K562 (cell line): Measurements from ENCODE around the gene CCDC136. TPM values are rescaled to one million over a fixed set of nuclear protein-coding genes. Genes with fewer than 3 reads are reported as not detected.
A peak's percentile ranks its signal among the peaks of the same experiment; 100 is the strongest.

ENCODE experiments used
- BCOR ChIP-seq: fragments of 450-650 bp; IDR thresholded peaks from 2 replicates; pipeline ENCODE4 v1.6.1; 2016
- HNRNPUL1 ChIP-seq: fragments of 200-400 bp; formaldehyde crosslinking; IDR thresholded peaks from 2 replicates; pipeline ENCODE4 v1.6.1; 2017; ENCODE audit warnings: low read length
- MBD2 ChIP-seq: sonication (generic); IDR thresholded peaks from 2 replicates; pipeline ENCODE4 v1.6.1; 2016; ENCODE audit warnings: low read depth, borderline replicate concordance
- MCM7 ChIP-seq, 2 experiments: fragments of 450-650 bp; IDR thresholded peaks; 2 replicates each; pipeline ENCODE4 v1.6.1; 2016 to 2018
- PHB2 ChIP-seq: fragments of 450-650 bp; IDR thresholded peaks from 2 replicates; pipeline ENCODE4 v1.6.1; 2017; ENCODE audit warnings: low read depth
- POLR2H ChIP-seq: IDR thresholded peaks from 2 replicates; pipeline ENCODE4 v1.6.1; 2016; ENCODE audit warnings: missing genetic modification characterization, low read depth, mild to moderate bottlenecking, control low read depth, missing compliant biosample characterization, moderate library complexity
- PTTG1 ChIP-seq: fragments of 450-650 bp; IDR thresholded peaks from 2 replicates; pipeline ENCODE4 v1.6.1; 2016; ENCODE audit warnings: low read depth, mild to moderate bottlenecking, missing genetic modification characterization, missing compliant biosample characterization
- RBM34 ChIP-seq: fragments of 200-400 bp; formaldehyde crosslinking; IDR thresholded peaks from 2 replicates; pipeline ENCODE4 v1.6.1; 2018; ENCODE audit warnings: low read length, borderline replicate concordance; ENCODE audit not compliant: insufficient read depth
- SIRT6 ChIP-seq: IDR thresholded peaks from one replicate; pipeline ENCODE4 v1.6.1; 2012; ENCODE audit warnings: low read depth, mild to moderate bottlenecking, control low read depth, inconsistent platforms, low read length, moderate library complexity
- SNRNP70 ChIP-seq: fragments of 200-400 bp; formaldehyde crosslinking; optimal IDR thresholded peaks from 2 replicates; pipeline ENCODE3; 2017; ENCODE audit warnings: low read depth, low read length
- TCF7 ChIP-seq: sonication (generic); IDR thresholded peaks from 2 replicates; pipeline ENCODE4 v1.6.1; 2016; ENCODE audit warnings: antibody characterized with exemption, borderline replicate concordance
- TRIM24 ChIP-seq, 2 experiments: fragments of 450-650 bp; IDR thresholded peaks; 2 replicates each; pipeline ENCODE4 v1.6.1; 2016
- ZNF143 ChIP-seq: sonication (generic); formaldehyde crosslinking; IDR thresholded peaks from 2 replicates; pipeline ENCODE4 v1.9.0; 2022; ENCODE audit warnings: mild to moderate bottlenecking, missing genetic modification reagents
- ZNF184 ChIP-seq: sonication (generic); formaldehyde crosslinking; IDR thresholded peaks from 2 replicates; pipeline ENCODE4 v1.5.0; 2020; ENCODE audit warnings: missing genetic modification reagents
- ZNF408 ChIP-seq: fragments of 250-450 bp; sonication (Bioruptor Pico); IDR thresholded peaks from 2 replicates; pipeline ENCODE4 v1.4.0; 2020; ENCODE audit warnings: low read depth, mild to moderate bottlenecking, moderate library complexity
- ZNF589 ChIP-seq: fragments of 200-800 bp; sonication (Bioruptor generic); IDR thresholded peaks from 2 replicates; pipeline ENCODE4 v1.6.1; 2016; ENCODE audit warnings: low read depth, missing genetic modification characterization, missing compliant biosample characterization
- ZNF780A ChIP-seq: fragments of 250-450 bp; sonication (Bioruptor Pico); IDR thresholded peaks from 2 replicates; pipeline ENCODE4 v1.5.0; 2021; ENCODE audit warnings: mild to moderate bottlenecking
- polyA plus RNA-seq, 8 experiments: library from polyadenylated mRNA; depleted of rRNA in 4 of 8; stranded (reverse) in 5 of 8; unstranded in 3 of 8; fragments of >200 nt; fragmentation: Nextera tagmentation in 2 of 8; fragmentation: Illumina TruSeq in 1 of 8; extraction: Ambion mirVana in 2 of 8; extraction: Trizol in 1 of 8; gene quantifications; 2 replicates each; pipeline versions ENCODE4 v1.2.1 to v1.2.3, GENCODE V29; 2011 to 2014; ENCODE audit warnings: inconsistent platforms in 1 of 8, missing spikeins in 1 of 8
- total RNA-seq, 7 experiments: library from RNA; depleted of rRNA in 6 of 7; stranded (reverse); fragments of >200 nt in 6 of 7; fragmentation: Illumina TruSeq in 2 of 7; extraction: Trizol in 2 of 7; gene quantifications; 2 replicates each; pipeline versions ENCODE4 v1.2.1 to v1.2.3, GENCODE V29; 2011 to 2021; ENCODE audit warnings: low replicate concordance in 1 of 7
- TF ChIP-seq, protein P1 (sequence below): fragments of 450-650 bp; IDR thresholded peaks from 2 replicates; pipeline ENCODE4 v1.6.1; 2017; ENCODE audit warnings: antibody characterized with exemption
- TF ChIP-seq, protein P2 (sequence below): sonication (generic); formaldehyde crosslinking; IDR thresholded peaks from 2 replicates; pipeline ENCODE4 v1.8.1; 2023; ENCODE audit warnings: mild to moderate bottlenecking, missing genetic modification reagents
- TF ChIP-seq, protein P3 (sequence below): fragments of 450-650 bp; IDR thresholded peaks from 2 replicates; pipeline ENCODE4 v1.6.1; 2018; ENCODE audit not compliant: partially characterized antibody
- TF ChIP-seq, protein P4 (sequence below): fragments of 450-650 bp; formaldehyde crosslinking; IDR thresholded peaks from 2 replicates; pipeline ENCODE4 v1.4.0; 2020; ENCODE audit warnings: mild to moderate bottlenecking

Gene CCDC136
- total and polyA plus RNA-seq, 9 of the 15 experiments (the other 6 are each of a cell fraction or from before 2014, with no cell fraction given) = 2.4 to 40.8 (median 26.5) TPM

DNA sequence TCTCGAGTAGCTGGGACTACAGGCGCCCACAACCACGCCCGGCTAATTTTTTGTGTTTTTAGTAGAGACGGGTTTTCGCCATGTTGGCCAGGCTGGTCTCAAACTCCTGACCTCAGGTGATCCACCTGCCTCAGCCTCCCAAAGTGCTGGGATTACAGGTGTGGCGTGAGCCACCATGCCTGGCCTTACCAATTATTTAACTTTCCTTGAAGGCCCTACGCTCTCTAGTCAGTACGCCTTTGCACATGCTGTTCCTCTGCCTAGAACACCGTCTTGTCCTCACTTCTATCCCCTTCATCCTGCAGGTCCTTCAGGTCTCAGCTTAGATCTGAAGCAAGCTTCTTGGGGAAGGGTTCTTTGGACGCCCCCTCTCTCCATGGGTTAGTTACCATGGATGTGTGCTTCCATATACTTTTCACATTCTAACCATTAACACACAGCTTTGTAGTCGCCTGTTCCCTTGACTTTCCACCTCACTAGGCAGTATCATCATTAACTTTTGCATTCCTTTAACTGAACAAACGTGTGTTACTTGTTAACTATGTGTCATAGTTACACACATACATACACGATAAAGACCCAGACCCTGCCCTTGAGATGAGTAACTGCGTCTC, 70.3 kb downstream of the CCDC136 start (continued):
- TF ChIP-seq, protein P1, sequence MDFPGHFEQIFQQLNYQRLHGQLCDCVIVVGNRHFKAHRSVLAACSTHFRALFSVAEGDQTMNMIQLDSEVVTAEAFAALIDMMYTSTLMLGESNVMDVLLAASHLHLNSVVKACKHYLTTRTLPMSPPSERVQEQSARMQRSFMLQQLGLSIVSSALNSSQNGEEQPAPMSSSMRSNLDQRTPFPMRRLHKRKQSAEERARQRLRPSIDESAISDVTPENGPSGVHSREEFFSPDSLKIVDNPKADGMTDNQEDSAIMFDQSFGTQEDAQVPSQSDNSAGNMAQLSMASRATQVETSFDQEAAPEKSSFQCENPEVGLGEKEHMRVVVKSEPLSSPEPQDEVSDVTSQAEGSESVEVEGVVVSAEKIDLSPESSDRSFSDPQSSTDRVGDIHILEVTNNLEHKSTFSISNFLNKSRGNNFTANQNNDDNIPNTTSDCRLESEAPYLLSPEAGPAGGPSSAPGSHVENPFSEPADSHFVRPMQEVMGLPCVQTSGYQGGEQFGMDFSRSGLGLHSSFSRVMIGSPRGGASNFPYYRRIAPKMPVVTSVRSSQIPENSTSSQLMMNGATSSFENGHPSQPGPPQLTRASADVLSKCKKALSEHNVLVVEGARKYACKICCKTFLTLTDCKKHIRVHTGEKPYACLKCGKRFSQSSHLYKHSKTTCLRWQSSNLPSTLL = no peak
- TF ChIP-seq RBM34 (no peak), ZNF408 (CRISPR knock-in tag) (no peak), POLR2H (tag) (no peak), HNRNPUL1 (0 out of 2 replicates have a peak, but pooled peaks have one; percentile 25), BCOR (no peak), PHB2 (no peak), SIRT6 (no peak), MBD2 (no peak), ZNF143 (CRISPR knock-in tag) (no peak), TCF7 (no peak), TRIM24 (IDR thresholded peaks at IDR 0.05) (no peak), ZNF780A (no peak), MCM7 (IDR thresholded peaks at IDR 0.05) (no peak), SNRNP70 (no peak), ZNF589 (CRISPR knock-in tag) (0 out of 2 replicates have a peak, but pooled peaks have one; percentile 24), PTTG1 (tag) (no peak), ZNF184 (CRISPR knock-in tag) (no peak)
- TF ChIP-seq, protein P2, sequence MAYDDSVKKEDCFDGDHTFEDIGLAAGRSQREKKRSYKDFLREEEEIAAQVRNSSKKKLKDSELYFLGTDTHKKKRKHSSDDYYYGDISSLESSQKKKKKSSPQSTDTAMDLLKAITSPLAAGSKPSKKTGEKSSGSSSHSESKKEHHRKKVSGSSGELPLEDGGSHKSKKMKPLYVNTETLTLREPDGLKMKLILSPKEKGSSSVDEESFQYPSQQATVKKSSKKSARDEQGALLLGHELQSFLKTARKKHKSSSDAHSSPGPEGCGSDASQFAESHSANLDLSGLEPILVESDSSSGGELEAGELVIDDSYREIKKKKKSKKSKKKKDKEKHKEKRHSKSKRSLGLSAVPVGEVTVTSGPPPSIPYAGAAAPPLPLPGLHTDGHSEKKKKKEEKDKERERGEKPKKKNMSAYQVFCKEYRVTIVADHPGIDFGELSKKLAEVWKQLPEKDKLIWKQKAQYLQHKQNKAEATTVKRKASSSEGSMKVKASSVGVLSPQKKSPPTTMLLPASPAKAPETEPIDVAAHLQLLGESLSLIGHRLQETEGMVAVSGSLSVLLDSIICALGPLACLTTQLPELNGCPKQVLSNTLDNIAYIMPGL (CRISPR knock-in tag) = no peak
- TF ChIP-seq, protein P3, sequence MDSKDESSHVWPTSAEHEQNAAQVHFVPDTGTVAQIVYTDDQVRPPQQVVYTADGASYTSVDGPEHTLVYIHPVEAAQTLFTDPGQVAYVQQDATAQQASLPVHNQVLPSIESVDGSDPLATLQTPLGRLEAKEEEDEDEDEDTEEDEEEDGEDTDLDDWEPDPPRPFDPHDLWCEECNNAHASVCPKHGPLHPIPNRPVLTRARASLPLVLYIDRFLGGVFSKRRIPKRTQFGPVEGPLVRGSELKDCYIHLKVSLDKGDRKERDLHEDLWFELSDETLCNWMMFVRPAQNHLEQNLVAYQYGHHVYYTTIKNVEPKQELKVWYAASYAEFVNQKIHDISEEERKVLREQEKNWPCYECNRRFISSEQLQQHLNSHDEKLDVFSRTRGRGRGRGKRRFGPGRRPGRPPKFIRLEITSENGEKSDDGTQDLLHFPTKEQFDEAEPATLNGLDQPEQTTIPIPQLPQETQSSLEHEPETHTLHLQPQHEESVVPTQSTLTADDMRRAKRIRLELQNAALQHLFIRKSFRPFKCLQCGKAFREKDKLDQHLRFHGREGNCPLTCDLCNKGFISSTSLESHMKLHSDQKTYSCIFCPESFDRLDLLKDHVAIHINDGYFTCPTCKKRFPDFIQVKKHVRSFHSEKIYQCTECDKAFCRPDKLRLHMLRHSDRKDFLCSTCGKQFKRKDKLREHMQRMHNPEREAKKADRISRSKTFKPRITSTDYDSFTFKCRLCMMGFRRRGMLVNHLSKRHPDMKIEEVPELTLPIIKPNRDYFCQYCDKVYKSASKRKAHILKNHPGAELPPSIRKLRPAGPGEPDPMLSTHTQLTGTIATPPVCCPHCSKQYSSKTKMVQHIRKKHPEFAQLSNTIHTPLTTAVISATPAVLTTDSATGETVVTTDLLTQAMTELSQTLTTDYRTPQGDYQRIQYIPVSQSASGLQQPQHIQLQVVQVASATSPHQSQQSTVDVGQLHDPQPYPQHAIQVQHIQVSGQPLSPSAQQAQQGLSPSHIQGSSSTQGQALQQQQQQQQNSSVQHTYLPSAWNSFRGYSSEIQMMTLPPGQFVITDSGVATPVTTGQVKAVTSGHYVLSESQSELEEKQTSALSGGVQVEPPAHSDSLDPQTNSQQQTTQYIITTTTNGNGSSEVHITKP = no peak
- TF ChIP-seq, protein P4, sequence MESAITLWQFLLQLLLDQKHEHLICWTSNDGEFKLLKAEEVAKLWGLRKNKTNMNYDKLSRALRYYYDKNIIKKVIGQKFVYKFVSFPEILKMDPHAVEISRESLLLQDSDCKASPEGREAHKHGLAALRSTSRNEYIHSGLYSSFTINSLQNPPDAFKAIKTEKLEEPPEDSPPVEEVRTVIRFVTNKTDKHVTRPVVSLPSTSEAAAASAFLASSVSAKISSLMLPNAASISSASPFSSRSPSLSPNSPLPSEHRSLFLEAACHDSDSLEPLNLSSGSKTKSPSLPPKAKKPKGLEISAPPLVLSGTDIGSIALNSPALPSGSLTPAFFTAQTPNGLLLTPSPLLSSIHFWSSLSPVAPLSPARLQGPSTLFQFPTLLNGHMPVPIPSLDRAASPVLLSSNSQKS (CRISPR knock-in tag) = no peak
